H1 (cell line): ENCODE measurements around the gene RPL21. TPM values are rescaled to one million over a fixed set of nuclear protein-coding genes. Genes with fewer than 3 reads are reported as not detected.

Experiments used
- CTCF ChIA-PET: fragments of 300-600 bp; sonication (Branson Sonifier 250); formaldehyde crosslinking; loops from one replicate; lab custom pipeline; 2021; ENCODE audit not compliant: partially characterized antibody; lab: Charles Lee
- POLR2A ChIA-PET: fragments of 300-600 bp; sonication (Branson Sonifier 250); formaldehyde crosslinking; loops from one replicate; lab custom pipeline; 2021; ENCODE audit warnings: inconsistent platforms; ENCODE audit not compliant: partially characterized antibody; lab: Charles Lee
- DNase-seq, 2 experiments: peaks; one replicate each; pipeline versions ENCODE4 v3.0.0 to v3.0.0-alpha.2; 2010 to 2022; ENCODE audit warnings: low spot score in 2 of 2, low read depth in 1 of 2, mixed read lengths in 1 of 2
- FAIRE-seq: peaks from 2 replicates; lab custom pipeline; 2011; peaks lifted over from hg19 to GRCh38; lab: Jason Lieb, UNC
- H2AFZ ChIP-seq: 2 replicates; pipeline ENCODE4 v1.8.1; 2012; ENCODE audit warnings: low read length, inconsistent platforms
- H2AK5ac ChIP-seq: 2 replicates; pipeline ENCODE4 v1.6.1; 2013; ENCODE audit warnings: low read depth, low read length
- H2BK120ac ChIP-seq: replicated peaks from 2 replicates; pipeline ENCODE3; 2013; ENCODE audit warnings: low read depth, low read length, inconsistent platforms
- H2BK12ac ChIP-seq: 2 replicates; pipeline ENCODE4 v1.6.1; 2013; ENCODE audit warnings: low read depth, low read length
- H2BK15ac ChIP-seq: 2 replicates; pipeline ENCODE4 v1.6.1; 2013; ENCODE audit warnings: low read length
- H2BK20ac ChIP-seq: 2 replicates; pipeline ENCODE4 v1.6.1; 2013; ENCODE audit warnings: low read length
- H2BK5ac ChIP-seq: 2 replicates; pipeline ENCODE4 v1.6.1; 2013; ENCODE audit warnings: low read depth, low read length
- H3K14ac ChIP-seq: 2 replicates; pipeline ENCODE4 v1.6.1; 2013; ENCODE audit warnings: inconsistent platforms; ENCODE audit not compliant: insufficient read length
- H3K18ac ChIP-seq: 2 replicates; pipeline ENCODE4 v1.6.1; 2013; ENCODE audit warnings: low read length; ENCODE audit errors: extremely low read depth
- H3K23ac ChIP-seq: 2 replicates; pipeline ENCODE4 v1.6.1; 2013; ENCODE audit warnings: inconsistent platforms; ENCODE audit not compliant: insufficient read length
- H3K23me2 ChIP-seq: 2 replicates; pipeline ENCODE4 v1.6.1; 2013; ENCODE audit warnings: low read depth, low read length
- H3K27ac ChIP-seq: 2 replicates; pipeline ENCODE4 v1.6.1; 2011; ENCODE audit warnings: low read depth, low read length, inconsistent platforms
- H3K27me3 ChIP-seq, 4 experiments: replicated peaks in 1 of 4; 1 replicate in 1 of 4; 2 replicates in 3 of 4; pipeline versions ENCODE4 v1.6.1 to v1.8.1; 2011 to 2013; ENCODE audit warnings: low read length in 3 of 4, mild to moderate bottlenecking in 3 of 4, inconsistent platforms in 2 of 4, mixed read lengths in 2 of 4, moderate library complexity in 1 of 4; ENCODE audit not compliant: control insufficient read depth in 3 of 4, insufficient read depth in 3 of 4; ENCODE audit errors: extremely low read depth in 1 of 4
- H3K36me3 ChIP-seq, 4 experiments: 2 replicates each; pipeline versions ENCODE4 v1.6.1 to v1.8.1; 2011 to 2013; ENCODE audit warnings: mild to moderate bottlenecking in 4 of 4, low read length in 3 of 4, moderate library complexity in 2 of 4, control low read depth in 1 of 4, inconsistent platforms in 1 of 4; ENCODE audit not compliant: insufficient read depth in 4 of 4, control insufficient read depth in 2 of 4
- H3K4ac ChIP-seq: replicated peaks from 2 replicates; pipeline ENCODE3; 2013; ENCODE audit warnings: low read length, low read depth, mixed read lengths, inconsistent platforms; ENCODE audit not compliant: insufficient read length
- H3K4me1 ChIP-seq, 4 experiments: replicated peaks in 1 of 4; 1 replicate in 1 of 4; 2 replicates in 3 of 4; pipeline versions ENCODE4 v1.6.1 to v1.8.1; 2011 to 2013; ENCODE audit warnings: low read length in 3 of 4, inconsistent platforms in 2 of 4, mixed read lengths in 1 of 4; ENCODE audit not compliant: insufficient read depth in 4 of 4, control insufficient read depth in 3 of 4
- H3K4me2 ChIP-seq, 2 experiments: 2 replicates each; pipeline versions ENCODE4 v1.6.1 to v1.8.1; 2011 to 2013; ENCODE audit warnings: low read depth in 2 of 2, low read length in 2 of 2, control low read depth in 1 of 2, inconsistent platforms in 1 of 2, mild to moderate bottlenecking in 1 of 2; ENCODE audit not compliant: insufficient read depth in 1 of 2
- H3K4me3 ChIP-seq, 4 experiments: fragments of 200-600, 300-600 bp in 1 of 4; sonication (generic), shearing (Covaris generic), sonication (Bioruptor Twin) in 1 of 4; 2 replicates each; pipeline versions ENCODE4 v1.5.1 to v1.8.1; 2011 to 2016; ENCODE audit warnings: low read length in 4 of 4, low read depth in 3 of 4, control low read depth in 2 of 4, inconsistent platforms in 2 of 4, mild to moderate bottlenecking in 2 of 4, mixed read lengths in 1 of 4, moderate library complexity in 1 of 4; ENCODE audit not compliant: insufficient read depth in 2 of 4; ENCODE audit errors: extremely low read depth in 1 of 4
- H3K56ac ChIP-seq: replicated peaks from 2 replicates; pipeline ENCODE3; 2013; ENCODE audit warnings: low read depth, mild to moderate bottlenecking, mixed read lengths, low read length, inconsistent platforms; ENCODE audit not compliant: insufficient read length
- H3K79me1 ChIP-seq: 2 replicates; pipeline ENCODE4 v1.6.1; 2013; ENCODE audit warnings: low read depth, low read length, control low read depth
- H3K79me2 ChIP-seq, 2 experiments: 2 replicates each; pipeline versions ENCODE4 v1.6.1 to v1.8.1; 2012 to 2013; ENCODE audit warnings: low read length in 2 of 2, mild to moderate bottlenecking in 2 of 2, inconsistent platforms in 1 of 2; ENCODE audit not compliant: insufficient read depth in 2 of 2, control insufficient read depth in 1 of 2
- H3K9ac ChIP-seq, 4 experiments: replicated peaks in 1 of 4; 1 replicate in 1 of 4; 2 replicates in 3 of 4; pipeline versions ENCODE4 v1.6.1 to v1.8.1; 2011 to 2013; ENCODE audit warnings: low read depth in 3 of 4, low read length in 3 of 4, control low read depth in 2 of 4, mild to moderate bottlenecking in 2 of 4, moderate library complexity in 2 of 4, inconsistent platforms in 1 of 4; ENCODE audit errors: extremely low read depth in 1 of 4
- H3K9me3 ChIP-seq, 2 experiments: 2 replicates each; pipeline versions ENCODE4 v1.6.1 to v1.8.1; 2012 to 2013; ENCODE audit warnings: mild to moderate bottlenecking in 2 of 2, moderate library complexity in 2 of 2, control low read depth in 1 of 2, inconsistent platforms in 1 of 2, low read depth in 1 of 2, low read length in 1 of 2, mixed read lengths in 1 of 2; ENCODE audit not compliant: insufficient read depth in 2 of 2
- H4K20me1 ChIP-seq, 2 experiments: replicated peaks in 1 of 2; 2 replicates each; pipeline versions ENCODE3 to v1.8.1; 2011 to 2013; ENCODE audit warnings: inconsistent platforms in 2 of 2, low read length in 2 of 2, mild to moderate bottlenecking in 1 of 2; ENCODE audit not compliant: insufficient read depth in 2 of 2, control insufficient read depth in 1 of 2
- H4K5ac ChIP-seq: 2 replicates; pipeline ENCODE4 v1.6.1; 2013; ENCODE audit warnings: low read length, low read depth, mixed read lengths, inconsistent platforms; ENCODE audit not compliant: insufficient read length
- H4K8ac ChIP-seq: 2 replicates; pipeline ENCODE4 v1.8.0; 2013; ENCODE audit warnings: mild to moderate bottlenecking, moderate library complexity, low read length, inconsistent platforms; ENCODE audit not compliant: insufficient read depth; ENCODE audit errors: extremely low read depth
- H4K91ac ChIP-seq: replicated peaks from 2 replicates; pipeline ENCODE3; 2013; ENCODE audit warnings: low read length, mixed read lengths, inconsistent platforms; ENCODE audit not compliant: insufficient read length
- CHD1 ChIP-seq: IDR thresholded peaks from 2 replicates; pipeline ENCODE4 v1.6.1; 2012; ENCODE audit warnings: low read depth, low read length, improper control_type of control experiment
- NRF1 ChIP-seq: IDR thresholded peaks from 2 replicates; pipeline ENCODE4 v1.6.1; 2011; ENCODE audit warnings: mild to moderate bottlenecking, low read depth, low read length, improper control_type of control experiment
- RXRA ChIP-seq: IDR thresholded peaks from 2 replicates; pipeline ENCODE4 v1.6.1; 2011; ENCODE audit warnings: low read depth, mild to moderate bottlenecking, low read length, moderate library complexity; ENCODE audit not compliant: insufficient read depth
- WGBS, 2 experiments: shearing (Covaris generic) in 1 of 2; methylation state at CpG; one replicate each; pipeline versions ENCODE4 v1.1.6 to v1.1.7; 2013 to 2015; ENCODE audit warnings: low lambda C conversion rate in 2 of 2, mixed read lengths in 2 of 2, inconsistent platforms in 1 of 2, low coverage in 1 of 2, missing lambda C conversion rate in 1 of 2; ENCODE audit not compliant: insufficient replicate concordance in 2 of 2, insufficient coverage in 1 of 2, insufficient read length in 1 of 2; ENCODE audit errors: extremely low coverage in 1 of 2, missing lambda C conversion rate in 1 of 2; 5-methylcytosine and 5-hydroxymethylcytosine counted together
- polyA plus RNA-seq, 7 experiments: library from polyadenylated mRNA; depleted of rRNA in 3 of 7; stranded (reverse) in 5 of 7; unstranded in 2 of 7; fragments of >200 nt in 5 of 7; fragments of 200-250 nt in 2 of 7; gene quantifications; 1 replicate in 5 of 7; 2 replicates in 1 of 7; 4 replicates in 1 of 7; pipeline versions ENCODE4 v1.2.1 to v1.2.3, GENCODE V29; 2011 to 2013; ENCODE audit warnings: missing spikeins in 2 of 7, mixed read lengths in 2 of 7
- total RNA-seq: library from RNA; stranded (reverse); fragmentation: NEBNext Ultra II Directional; extraction: Animal tissue kit (Norgen Biotek cat#: 25700); gene quantifications from 2 replicates; pipeline ENCODE4 v1.2.1, GENCODE V29; 2021

The RPL21 gene
- total and polyA plus RNA-seq, 2 of the 8 experiments (the other 6 are each of a cell fraction or from before 2014, with no cell fraction given): 624 to 1,283 TPM

DNA sequence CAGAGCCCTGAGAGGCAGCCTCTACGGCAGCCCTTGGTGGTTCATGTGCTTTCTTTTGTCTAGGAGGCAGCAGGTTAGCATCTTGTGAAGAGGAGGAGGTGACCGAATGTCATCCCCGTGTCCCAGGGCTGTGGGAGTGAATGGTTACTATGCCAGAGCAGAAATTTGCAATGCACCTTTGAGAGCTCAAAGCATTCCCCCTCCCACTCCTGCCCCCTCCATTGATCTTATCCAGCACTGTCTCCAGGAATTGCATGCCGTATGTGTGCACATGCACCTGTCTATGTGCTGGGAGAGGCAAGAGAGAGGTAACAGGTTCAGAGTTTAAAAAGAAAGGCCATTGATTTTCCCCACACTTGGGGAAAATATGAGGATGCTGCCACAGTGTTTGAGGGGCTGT lies 29.5 kb downstream of the RPL21 start:
- no peak overlapping the region for H2BK20ac ChIP-seq
- no peak overlapping the region for H3K23ac ChIP-seq
- H4K8ac ChIP-seq: no peak overlapping the region; the same call in 1 of the 2 replicates
- DNase-seq: no peak
- H3K4me1 ChIP-seq: no peaks in the 10 kb centered on the region
- no peak overlapping the region for H3K27ac ChIP-seq
- no peak overlapping the region for H2AK5ac ChIP-seq
- H3K79me2 ChIP-seq: no peaks in the 10 kb centered on the region
- no peak overlapping the region for H4K5ac ChIP-seq
- H2BK12ac ChIP-seq: no peak overlapping the region
- no peak overlapping the region for H3K4me2 ChIP-seq
- no peak overlapping the region for H3K18ac ChIP-seq
- H4K91ac ChIP-seq: no peak overlapping the region
- WGBS, 2 experiments: 86% methylated on average over 4 of the region's 4 CpGs; no CpG with 5 or more reads in 1 of the 2 experiments
- H3K56ac ChIP-seq: no peak overlapping the region
- H2BK15ac ChIP-seq: no peak overlapping the region
- H3K23me2 ChIP-seq: no peaks in the 10 kb centered on the region
- no peak overlapping the region for H3K4ac ChIP-seq
- H3K9me3 ChIP-seq: no peaks in the 10 kb centered on the region
- H3K79me1 ChIP-seq: no peaks in the 10 kb centered on the region
- H2BK5ac ChIP-seq: no peak overlapping the region
- ChIA-PET POLR2A (interaction anchor here (1.0 to 1.7 kb wide), 3 partner anchors 9 to 24 kb away, joined by 3 to 10 read pairs (median 3); no protein-coding TSS in a partner anchor), CTCF (interaction anchor here (0.9 to 2.9 kb wide), 10 partner anchors 9 to 296 kb away, joined by 3 to 12 read pairs (median 5); no protein-coding TSS in a partner anchor)
- no peak overlapping the region for H3K9ac ChIP-seq
- TF ChIP-seq RXRA (no peak), NRF1 (no peak), CHD1 (no peak)
- no peak overlapping the region for H3K14ac ChIP-seq
- no peak overlapping the region for H2AFZ ChIP-seq
- H4K20me1 ChIP-seq: no peaks in the 10 kb centered on the region
- no peak for FAIRE-seq
- no peaks in the 10 kb centered on the region for H3K27me3 ChIP-seq
- no peak overlapping the region for H2BK120ac ChIP-seq
- H3K36me3 ChIP-seq: no peaks in the 10 kb centered on the region
- H3K4me3 ChIP-seq: no peak overlapping the region
